ENCODE results near the gene SORCS2.

DNA sequence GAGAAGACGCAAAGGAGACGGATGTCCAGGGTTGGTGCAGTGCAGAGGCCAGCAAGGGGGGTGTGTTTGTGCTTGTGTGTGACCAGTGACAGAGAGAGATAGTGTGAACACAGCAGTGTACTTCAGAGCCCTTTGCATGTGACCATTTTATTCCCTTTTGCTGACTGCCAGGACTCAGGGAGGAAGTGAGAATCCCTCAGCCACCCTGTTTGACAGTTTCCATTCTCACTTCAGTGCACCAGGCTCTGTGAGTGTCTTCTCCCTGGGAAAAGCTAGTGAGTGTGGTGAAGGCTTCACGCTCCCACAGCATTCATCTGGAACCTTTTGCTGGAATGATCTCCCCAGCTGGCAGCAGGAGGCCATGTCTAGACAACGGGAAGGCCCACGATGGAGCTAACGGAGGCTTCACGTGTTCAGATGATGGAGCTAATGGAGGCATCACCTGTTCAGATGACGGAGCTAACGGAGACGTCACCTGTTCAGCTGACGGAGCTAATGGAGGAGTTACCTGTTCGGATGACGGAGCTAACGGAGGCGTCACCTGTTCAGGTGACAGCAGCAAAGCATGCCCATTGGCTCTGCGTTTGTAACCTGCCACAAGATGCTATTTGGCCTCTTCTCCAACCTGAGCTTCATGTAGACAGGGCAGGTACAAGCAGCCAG lies 551.9 kb downstream of the SORCS2 start:
- TF ChIP-seq USF1 (IDR thresholded peaks at IDR 0.05) (no peak), EP300 (IDR thresholded peaks at IDR 0.05; ENCODE audit: borderline replicate concordance) (no peak), MAX (IDR thresholded peaks at IDR 0.05) (no peak), FOXM1 (IDR thresholded peaks at IDR 0.05; ENCODE audit: borderline replicate concordance, low read depth) (no peak), NFIC (IDR thresholded peaks at IDR 0.05) (no peak), CREB1 (IDR thresholded peaks at IDR 0.05; ENCODE audit: low read depth) (no peak), TAF1 (IDR thresholded peaks at IDR 0.05; ENCODE audit: low read depth) (no peak), RAD21 (IDR thresholded peaks at IDR 0.05; ENCODE audit: low read depth) (no peak), YY1 (IDR thresholded peaks at IDR 0.05; ENCODE audit: low read depth) (no peak)
- TF ChIP-seq, protein P1, sequence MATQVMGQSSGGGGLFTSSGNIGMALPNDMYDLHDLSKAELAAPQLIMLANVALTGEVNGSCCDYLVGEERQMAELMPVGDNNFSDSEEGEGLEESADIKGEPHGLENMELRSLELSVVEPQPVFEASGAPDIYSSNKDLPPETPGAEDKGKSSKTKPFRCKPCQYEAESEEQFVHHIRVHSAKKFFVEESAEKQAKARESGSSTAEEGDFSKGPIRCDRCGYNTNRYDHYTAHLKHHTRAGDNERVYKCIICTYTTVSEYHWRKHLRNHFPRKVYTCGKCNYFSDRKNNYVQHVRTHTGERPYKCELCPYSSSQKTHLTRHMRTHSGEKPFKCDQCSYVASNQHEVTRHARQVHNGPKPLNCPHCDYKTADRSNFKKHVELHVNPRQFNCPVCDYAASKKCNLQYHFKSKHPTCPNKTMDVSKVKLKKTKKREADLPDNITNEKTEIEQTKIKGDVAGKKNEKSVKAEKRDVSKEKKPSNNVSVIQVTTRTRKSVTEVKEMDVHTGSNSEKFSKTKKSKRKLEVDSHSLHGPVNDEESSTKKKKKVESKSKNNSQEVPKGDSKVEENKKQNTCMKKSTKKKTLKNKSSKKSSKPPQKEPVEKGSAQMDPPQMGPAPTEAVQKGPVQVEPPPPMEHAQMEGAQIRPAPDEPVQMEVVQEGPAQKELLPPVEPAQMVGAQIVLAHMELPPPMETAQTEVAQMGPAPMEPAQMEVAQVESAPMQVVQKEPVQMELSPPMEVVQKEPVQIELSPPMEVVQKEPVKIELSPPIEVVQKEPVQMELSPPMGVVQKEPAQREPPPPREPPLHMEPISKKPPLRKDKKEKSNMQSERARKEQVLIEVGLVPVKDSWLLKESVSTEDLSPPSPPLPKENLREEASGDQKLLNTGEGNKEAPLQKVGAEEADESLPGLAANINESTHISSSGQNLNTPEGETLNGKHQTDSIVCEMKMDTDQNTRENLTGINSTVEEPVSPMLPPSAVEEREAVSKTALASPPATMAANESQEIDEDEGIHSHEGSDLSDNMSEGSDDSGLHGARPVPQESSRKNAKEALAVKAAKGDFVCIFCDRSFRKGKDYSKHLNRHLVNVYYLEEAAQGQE (IDR thresholded peaks at IDR 0.05; ENCODE audit: low read depth) = no peak

Data from Ishikawa (cell line).